HepG2 (cell line): ENCODE measurements around the gene TIGAR.

Experiments
- EHMT2 ChIP-seq: fragments of 200-600 bp; sonication (generic); IDR thresholded peaks from 2 replicates; pipeline ENCODE4 v1.7.0; 2017; ENCODE audit warnings: antibody characterized with exemption, low read depth, low read length, borderline replicate concordance
- ELF3 ChIP-seq: IDR thresholded peaks from 2 replicates; pipeline ENCODE4 v1.6.1; 2016; ENCODE audit warnings: missing genetic modification reagents, missing compliant biosample characterization
- JUN ChIP-seq: sonication (generic); formaldehyde crosslinking; IDR thresholded peaks from 2 replicates; pipeline ENCODE4 v1.4.0; 2020; ENCODE audit warnings: mild to moderate bottlenecking, missing genetic modification reagents
- POLR2AphosphoS5 ChIP-seq: IDR thresholded peaks from 2 replicates; pipeline ENCODE4 v1.6.1; 2012; ENCODE audit warnings: low read depth, low read length
- PTBP1 ChIP-seq: fragments of 200-400 bp; formaldehyde crosslinking; IDR thresholded peaks from 2 replicates; pipeline ENCODE4 v1.6.1; 2018; ENCODE audit warnings: low read length, low read depth; ENCODE audit not compliant: poor library complexity, severe bottlenecking
- RFX3 ChIP-seq: IDR thresholded peaks from 2 replicates; pipeline ENCODE4 v1.6.1; 2016; ENCODE audit warnings: missing biosample characterization, missing genetic modification reagents
- ZNF691 ChIP-seq: sonication (generic); formaldehyde crosslinking; IDR thresholded peaks from 2 replicates; pipeline ENCODE4 v1.4.0; 2020; ENCODE audit warnings: missing genetic modification reagents, low read depth, mild to moderate bottlenecking, borderline replicate concordance

- TF ChIP-seq PTBP1 (no peak), POLR2AphosphoS5 (no peak), EHMT2 (no peak), RFX3 (CRISPR knock-in tag) (no peak), ELF3 (CRISPR knock-in tag) (no peak), ZNF691 (CRISPR knock-in tag) (no peak), JUN (CRISPR knock-in tag) (no peak)
These were observed 42.5 kb upstream of the TIGAR start for GRCh38 chr12:4278329-4279197.
